ENCODE data around the gene AGBL1.

DNA sequence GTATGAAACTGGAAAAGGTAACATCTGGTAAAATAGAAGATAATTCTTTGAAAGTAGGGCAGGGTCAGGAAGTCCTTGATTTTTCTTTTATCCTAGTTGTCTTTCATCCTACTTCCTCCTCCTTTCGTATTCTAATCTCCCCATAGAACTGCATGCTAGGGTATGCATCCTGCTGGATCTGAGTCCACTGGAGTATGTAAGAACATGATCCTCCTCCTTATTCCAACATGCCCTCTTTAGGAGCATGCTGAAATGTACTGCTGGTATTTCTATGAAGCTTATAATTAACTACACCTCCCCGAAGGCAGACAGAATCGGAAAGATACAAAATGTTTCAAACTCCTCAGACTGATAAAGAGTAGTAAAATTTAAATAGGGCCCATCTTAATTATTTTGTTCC, 493.8 kb downstream of the AGBL1 start:
- TF ChIP-seq CTCF (IDR thresholded peaks at IDR 0.05) (no peak), POLR2AphosphoS5 (IDR thresholded peaks at IDR 0.05) (no peak), POLR2A (IDR thresholded peaks at IDR 0.05) (no peak), EP300 (IDR thresholded peaks at IDR 0.05; ENCODE audit: low read depth) (no peak)

All from transverse colon (tissue), 4 donors.